A375 (cell line): ENCODE data around the gene LSM6. TPM values are rescaled to one million over a fixed set of nuclear protein-coding genes. Genes with fewer than 3 reads are reported as not detected.

Experiments
- total RNA-seq: library from RNA; depleted of rRNA; stranded (reverse); fragments of >200 nt; shearing (Covaris generic); gene quantifications from 2 replicates; pipeline ENCODE4 v1.2.3, GENCODE V29; 2014; rRNA removed

LSM6 gene
- 66.2 and 71.8 TPM in 2 replicates for total RNA-seq

DNA sequence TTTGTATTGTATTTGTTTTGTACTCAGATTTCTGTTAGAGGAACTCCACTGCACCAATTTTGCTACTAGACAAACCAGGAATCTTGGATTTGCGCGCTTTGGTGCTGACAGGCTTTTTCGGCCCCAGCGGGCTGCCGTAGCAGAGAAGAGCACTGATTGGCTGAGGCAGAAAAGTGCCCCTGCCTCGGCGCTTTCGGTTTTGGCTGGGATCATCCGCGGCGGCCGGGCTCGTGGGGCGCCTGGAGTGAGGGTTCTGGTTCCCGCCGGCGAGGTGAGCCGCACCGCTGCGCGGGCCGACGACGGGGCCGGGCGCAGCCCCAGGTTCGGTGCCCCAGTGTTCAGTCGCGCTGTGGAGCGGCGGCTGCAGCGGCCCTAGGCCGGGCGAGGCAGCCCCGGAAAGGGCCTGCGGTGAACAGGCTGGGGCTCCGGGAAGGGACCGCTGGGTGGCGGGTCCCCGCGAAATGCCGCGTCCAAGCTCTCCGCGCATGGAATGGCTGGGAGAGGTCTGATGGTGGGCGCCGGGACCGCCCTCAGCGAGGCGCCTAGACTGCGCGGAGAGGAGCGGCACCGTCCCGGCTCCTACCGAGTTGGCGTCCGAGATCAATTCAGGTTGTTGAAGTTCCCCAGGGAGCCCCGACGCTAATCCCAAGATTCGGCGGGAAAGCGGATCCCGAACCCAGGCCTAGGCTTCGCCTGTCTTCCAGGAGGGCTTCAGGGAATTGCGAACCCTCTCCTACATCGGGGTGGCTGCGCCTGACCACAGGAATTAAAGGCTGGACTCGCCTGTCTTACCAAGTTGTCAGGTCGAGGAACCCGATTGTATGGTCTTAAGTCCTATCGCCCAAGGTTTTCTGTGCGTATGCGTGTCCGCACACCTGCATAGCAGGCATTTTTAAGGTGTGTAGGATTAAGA is at the start of gene LSM6:
Gene LSM6, plus strand, starts transcription at position 178 of the 913 bp plus-strand sequence. CDS start 7,204 bp downstream, outside the sequence.

DNA sequence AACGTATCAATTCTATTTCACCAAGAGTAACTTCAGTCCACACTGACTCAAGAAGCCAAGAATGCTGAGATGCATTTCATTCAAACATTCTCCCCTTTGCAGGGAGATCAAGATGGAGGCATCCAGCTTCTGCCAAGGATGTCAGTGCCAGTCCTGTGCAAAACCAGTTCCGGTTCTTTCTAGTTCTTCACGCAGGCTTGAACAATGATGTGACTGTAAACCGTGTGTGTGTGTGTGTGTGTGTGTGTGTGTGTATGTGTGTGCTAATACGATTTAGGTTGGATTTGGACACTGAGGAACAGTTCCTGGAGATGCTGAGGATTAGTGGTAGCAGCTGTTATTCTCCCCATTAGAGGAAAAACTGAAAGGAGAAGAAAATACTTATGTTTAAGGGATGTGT is 38.7 kb downstream of the LSM6 start, which contains the start of gene REELD1:
Gene REELD1, plus strand, starts transcription at position 301 of the 400 bp plus-strand sequence. CDS start 2,415 bp downstream, outside the sequence.

Other genes with a start within 250 kb of the LSM6 start
- gene ZNF827, start 236.9 kb upstream of the LSM6 start, total RNA-seq: 9.1 and 14.7 TPM in 2 replicates
- not detected in 2 replicates for gene REELD1, start 38.8 kb downstream of the LSM6 start, total RNA-seq